OCI-LY7 (cell line): ENCODE results near the gene SMARCD1. TPM values are rescaled to one million over a fixed set of nuclear protein-coding genes. Genes with fewer than 3 reads are reported as not detected.

Experiments used
- BruUV-seq: library from RNA; stranded (reverse); fragments of 400-500 nt; replicated peaks from 2 replicates; lab custom pipeline; 2021; lab: Mats Ljungman, UMichigan
- CTCF ChIA-PET: fragments of 300-600 bp; sonication (Branson Sonifier 250); formaldehyde crosslinking; loops from one replicate; lab custom pipeline; 2022; ENCODE audit warnings: antibody characterized with exemption; ENCODE audit not compliant: unreplicated experiment; lab: Charles Lee
- POLR2A ChIA-PET: fragments of 300-600 bp; sonication (Branson Sonifier 250); formaldehyde crosslinking; loops from one replicate; lab custom pipeline; 2022; ENCODE audit warnings: antibody characterized with exemption; lab: Charles Lee
- DNase-seq: peaks from one replicate; pipeline ENCODE4 v3.0.0-alpha.2; 2015; ENCODE audit warnings: low spot score
- H2AFZ ChIP-seq: fragments of 200-600 bp; sonication (generic), shearing (Covaris generic); 2 replicates; pipeline ENCODE4 v1.6.1; 2014; ENCODE audit warnings: mild to moderate bottlenecking, antibody characterized with exemption, low read length, moderate library complexity
- H3K27ac ChIP-seq: fragments of 200-600 bp; sonication (generic); 2 replicates; pipeline ENCODE4 v1.5.1; 2014; ENCODE audit warnings: mixed run types, low read depth, mild to moderate bottlenecking, moderate library complexity, low read length, inconsistent platforms; ENCODE audit not compliant: poor library complexity, severe bottlenecking
- H3K36me3 ChIP-seq: fragments of 200-600 bp; sonication (generic); 2 replicates; pipeline ENCODE4 v1.6.1; 2014; ENCODE audit warnings: mild to moderate bottlenecking, antibody characterized with exemption, low read length, moderate library complexity, mixed read lengths; ENCODE audit not compliant: insufficient read depth
- H3K4me1 ChIP-seq: fragments of 200-600 bp; sonication (generic); 2 replicates; pipeline ENCODE4 v1.5.1; 2014; ENCODE audit warnings: mild to moderate bottlenecking, low read length; ENCODE audit not compliant: insufficient read depth, poor library complexity, severe bottlenecking
- H3K4me2 ChIP-seq: fragments of 200-600 bp; sonication (generic); 2 replicates; pipeline ENCODE4 v1.6.1; 2014; ENCODE audit warnings: mild to moderate bottlenecking, low read length
- H3K4me3 ChIP-seq: fragments of 200-600 bp; sonication (generic); 2 replicates; pipeline ENCODE4 v1.5.1; 2014; ENCODE audit warnings: mild to moderate bottlenecking, low read depth, low read length; ENCODE audit not compliant: poor library complexity, severe bottlenecking
- H3K79me2 ChIP-seq: fragments of 200-600 bp; sonication (generic); 2 replicates; pipeline ENCODE4 v1.6.1; 2016; ENCODE audit warnings: low read depth, mild to moderate bottlenecking, low read length, moderate library complexity, mixed read lengths; ENCODE audit not compliant: insufficient read depth
- H3K9me2 ChIP-seq: fragments of 200-600 bp; sonication (generic); 2 replicates; pipeline ENCODE4 v1.6.1; 2016; ENCODE audit warnings: mild to moderate bottlenecking, low read length, mixed read lengths; ENCODE audit not compliant: insufficient read depth
- H3K9me3 ChIP-seq: fragments of 200-600 bp; sonication (generic); 2 replicates; pipeline ENCODE4 v1.6.1; 2014; ENCODE audit warnings: mild to moderate bottlenecking, mixed run types, low read length, mixed read lengths
- H4K20me1 ChIP-seq: fragments of 200-600 bp; sonication (generic); 2 replicates; pipeline ENCODE4 v1.6.1; 2014; ENCODE audit warnings: mild to moderate bottlenecking, antibody characterized with exemption, low read length, moderate library complexity, mixed read lengths; ENCODE audit not compliant: insufficient read depth
- EZH2phosphoT487 ChIP-seq: fragments of 200-600 bp; sonication (generic); IDR thresholded peaks from 2 replicates; pipeline ENCODE4 v1.6.1; 2018; ENCODE audit warnings: low read depth, borderline replicate concordance, mild to moderate bottlenecking, mixed run types, antibody characterized with exemption, low read length, moderate library complexity, mixed read lengths
- intact Hi-C: fragments of 100-400 bp; cut with micrococcal nuclease; formaldehyde crosslinking; loops from one replicate; pipeline ENCODE4 v1.10.0; 2022; ENCODE audit not compliant: unreplicated experiment
- total RNA-seq, 2 experiments: library from RNA; depleted of rRNA in 1 of 2; stranded (reverse); fragments of >200 nt in 1 of 2; shearing (Covaris generic) in 1 of 2; gene quantifications; 2 replicates each; pipeline ENCODE4 v1.2.3, GENCODE V29; 2014 to 2022
- TF ChIP-seq, protein P1 (sequence below): fragments of 200-600 bp; sonication (generic); conservative IDR thresholded peaks from 2 replicates; pipeline ENCODE4 v1.5.1; 2014; ENCODE audit warnings: mild to moderate bottlenecking, antibody characterized with exemption, low read length, moderate library complexity, mixed read lengths

Gene SMARCD1
- total RNA-seq, 2 experiments from 2014 or later: 92.8 to 134 TPM

DNA sequence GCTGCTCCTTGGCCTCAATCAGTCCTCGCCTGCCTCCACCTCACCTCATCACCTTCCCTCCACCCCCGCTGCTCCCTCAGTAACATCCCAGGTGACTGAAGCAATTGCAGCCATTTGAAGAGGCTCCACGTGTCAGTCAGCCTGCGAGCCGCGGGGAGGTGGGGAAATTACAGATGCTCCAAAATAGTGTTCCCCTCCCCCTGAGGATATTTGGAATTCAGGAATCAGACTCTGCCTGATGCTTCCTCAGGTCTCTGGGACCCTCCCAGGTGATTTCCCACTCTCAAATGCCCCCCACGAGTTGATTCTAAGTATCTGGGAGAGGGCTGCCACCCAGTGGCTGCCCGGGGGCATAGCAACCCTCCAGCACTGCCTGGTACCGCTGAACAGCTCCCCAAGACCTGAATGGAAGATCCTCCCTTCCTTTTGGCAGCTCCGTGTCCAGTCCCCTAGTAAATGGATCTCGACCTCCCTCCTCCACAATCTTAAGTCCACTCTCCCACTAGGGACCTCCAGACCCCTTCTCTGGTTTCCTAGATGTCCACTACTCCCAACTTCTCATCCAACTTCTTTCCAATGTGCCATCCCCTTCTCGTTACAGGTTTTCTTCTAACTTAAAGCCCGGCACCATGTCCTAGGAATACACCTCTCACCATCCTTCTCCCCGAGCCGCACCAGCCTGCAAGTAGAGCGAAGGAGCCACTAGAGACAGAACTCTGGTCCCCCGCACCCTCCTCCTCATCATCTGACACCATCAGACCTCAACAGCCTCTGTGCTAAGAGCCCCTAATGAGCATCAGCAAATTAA is 29.1 kb upstream of the SMARCD1 start:
- H3K9me2 ChIP-seq: no peaks in the 10 kb centered on the region
- no peaks in the 10 kb centered on the region for H4K20me1 ChIP-seq
- no TSS peak for BruUV-seq
- peak; percentile 71 for DNase-seq
- no peak for TF ChIP-seq EZH2phosphoT487
- TF ChIP-seq, protein P1, sequence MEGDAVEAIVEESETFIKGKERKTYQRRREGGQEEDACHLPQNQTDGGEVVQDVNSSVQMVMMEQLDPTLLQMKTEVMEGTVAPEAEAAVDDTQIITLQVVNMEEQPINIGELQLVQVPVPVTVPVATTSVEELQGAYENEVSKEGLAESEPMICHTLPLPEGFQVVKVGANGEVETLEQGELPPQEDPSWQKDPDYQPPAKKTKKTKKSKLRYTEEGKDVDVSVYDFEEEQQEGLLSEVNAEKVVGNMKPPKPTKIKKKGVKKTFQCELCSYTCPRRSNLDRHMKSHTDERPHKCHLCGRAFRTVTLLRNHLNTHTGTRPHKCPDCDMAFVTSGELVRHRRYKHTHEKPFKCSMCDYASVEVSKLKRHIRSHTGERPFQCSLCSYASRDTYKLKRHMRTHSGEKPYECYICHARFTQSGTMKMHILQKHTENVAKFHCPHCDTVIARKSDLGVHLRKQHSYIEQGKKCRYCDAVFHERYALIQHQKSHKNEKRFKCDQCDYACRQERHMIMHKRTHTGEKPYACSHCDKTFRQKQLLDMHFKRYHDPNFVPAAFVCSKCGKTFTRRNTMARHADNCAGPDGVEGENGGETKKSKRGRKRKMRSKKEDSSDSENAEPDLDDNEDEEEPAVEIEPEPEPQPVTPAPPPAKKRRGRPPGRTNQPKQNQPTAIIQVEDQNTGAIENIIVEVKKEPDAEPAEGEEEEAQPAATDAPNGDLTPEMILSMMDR: peak; percentile 100
- H3K4me1 ChIP-seq: peaks cover 17% of the 10 kb centered on the region
- no peaks in the 10 kb centered on the region for H3K9me3 ChIP-seq
- H3K4me3 ChIP-seq: peak overlapping the region; percentile 22
- CTCF ChIA-PET: interaction anchor here (1.2 to 2.4 kb wide), 3 partner anchors 14 to 90 kb away, joined by 5 to 13 read pairs (median 12); no protein-coding TSS in a partner anchor
- intact Hi-C loops: loop anchor here (1.0 to 10.0 kb wide), 5 partner anchors 14 to 279 kb away; no protein-coding TSS in a partner anchor
- peak overlapping the region; percentile 56 for H3K4me2 ChIP-seq
- no peaks in the 10 kb centered on the region for H3K79me2 ChIP-seq
- peak overlapping the region; percentile 44; the same call in 1 of the 2 replicates for H2AFZ ChIP-seq
- H3K36me3 ChIP-seq: no peaks in the 10 kb centered on the region
- POLR2A ChIA-PET: no interaction called here
- no peak overlapping the region for H3K27ac ChIP-seq

DNA sequence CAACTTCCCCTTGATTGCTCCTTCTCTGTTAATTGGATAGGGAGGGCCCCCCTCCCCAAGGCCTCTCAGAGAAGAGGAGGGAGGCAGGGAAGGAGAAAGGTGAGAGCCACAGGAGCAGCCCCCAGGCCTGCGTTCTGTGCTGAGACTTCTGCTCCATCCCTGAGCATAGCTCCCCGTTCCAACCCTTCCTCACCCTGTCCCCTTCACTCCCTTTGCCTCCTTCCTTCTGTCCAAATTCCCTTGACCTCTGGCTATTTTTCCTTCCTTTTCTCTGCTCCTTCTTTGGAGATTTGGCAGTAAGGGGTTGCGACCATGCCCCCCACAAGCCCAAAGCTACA is 28.5 kb upstream of the SMARCD1 start:
- H2AFZ ChIP-seq: no peak overlapping the region
- intact Hi-C loops: loop anchor here (1.0 to 10.0 kb wide), 5 partner anchors 14 to 279 kb away; no protein-coding TSS in a partner anchor

More for the DNA sequence above, 28.5 kb upstream of the SMARCD1 start:
- BruUV-seq: no TSS peak
- Histone ChIP-seq H3K4me3 (peak overlapping the region; percentile 67), H3K79me2 (no peaks in the 10 kb centered on the region), H3K27ac (no peak overlapping the region), H4K20me1 (no peaks in the 10 kb centered on the region), H3K9me2 (no peaks in the 10 kb centered on the region), H3K4me1 (peaks cover 17% of the 10 kb centered on the region), H3K36me3 (no peaks in the 10 kb centered on the region), H3K9me3 (no peaks in the 10 kb centered on the region), H3K4me2 (peak overlapping the region; percentile 76)
- CTCF ChIA-PET: interaction anchor here (0.6 to 2.4 kb wide), 3 partner anchors 89 to 315 kb away, joined by 3 to 13 read pairs (median 12); no protein-coding TSS in a partner anchor
- DNase-seq: no peak
- TF ChIP-seq EZH2phosphoT487: no peak
- TF ChIP-seq, protein P1: no peak
- POLR2A ChIA-PET: no interaction called here
